ENCODE measurements around the gene RPL22L1.

Gene RPL22L1

DNA sequence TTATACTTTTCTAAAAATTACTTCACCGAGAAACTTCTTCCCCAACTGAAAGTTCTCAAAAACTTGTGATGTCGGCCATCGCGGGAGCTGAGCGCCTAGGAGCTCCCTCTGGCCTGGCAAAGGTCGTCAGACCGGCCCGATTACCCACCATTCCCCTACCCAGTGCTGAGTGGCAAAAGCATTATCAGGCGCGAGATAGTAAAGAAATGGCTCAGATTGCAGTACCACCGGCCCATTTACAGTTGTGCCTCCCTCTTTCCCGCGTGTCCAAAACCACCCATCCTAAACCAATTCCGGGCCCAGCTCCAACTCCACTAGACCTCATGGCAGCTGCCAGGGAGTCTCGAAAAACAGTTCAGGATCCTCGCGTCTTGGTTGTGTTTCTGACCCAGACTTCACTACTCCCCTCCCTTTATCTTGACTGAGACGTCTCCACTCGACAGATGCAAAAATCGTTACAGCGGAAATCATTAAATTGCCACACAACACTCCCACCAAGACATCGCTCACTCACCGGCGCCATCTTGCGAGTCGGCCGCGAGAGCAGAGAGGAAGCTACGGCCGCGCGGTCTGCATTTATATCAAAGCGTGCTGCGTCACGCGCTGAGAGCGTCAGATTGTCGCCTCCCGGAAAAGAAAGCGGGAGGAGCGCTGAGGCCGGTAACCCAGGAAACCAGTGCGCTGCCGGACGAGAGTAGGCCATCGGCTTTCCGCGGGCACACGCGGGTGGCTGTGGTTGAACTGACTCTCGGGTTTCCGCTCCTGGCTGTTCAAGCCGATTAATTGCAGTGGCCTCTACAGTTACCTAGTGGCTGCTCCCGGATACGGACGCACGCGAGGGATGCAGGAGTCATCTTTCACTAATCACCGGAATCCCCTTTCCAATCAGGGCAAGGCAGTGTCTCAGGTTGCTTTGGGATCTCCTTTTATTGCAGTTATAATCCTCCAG, at the start of gene RPL22L1:
TSS of gene RPL22L1 (minus strand) at position 551 of the 949 bp plus-strand sequence. CDS start at position 523, 28 bp downstream.
- TF ChIP-seq, protein P1, sequence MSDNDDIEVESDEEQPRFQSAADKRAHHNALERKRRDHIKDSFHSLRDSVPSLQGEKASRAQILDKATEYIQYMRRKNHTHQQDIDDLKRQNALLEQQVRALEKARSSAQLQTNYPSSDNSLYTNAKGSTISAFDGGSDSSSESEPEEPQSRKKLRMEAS (IDR thresholded peaks at IDR 0.05; ENCODE audit: low read depth, low read length), result peak; percentile 87
- TF ChIP-seq, protein P2, sequence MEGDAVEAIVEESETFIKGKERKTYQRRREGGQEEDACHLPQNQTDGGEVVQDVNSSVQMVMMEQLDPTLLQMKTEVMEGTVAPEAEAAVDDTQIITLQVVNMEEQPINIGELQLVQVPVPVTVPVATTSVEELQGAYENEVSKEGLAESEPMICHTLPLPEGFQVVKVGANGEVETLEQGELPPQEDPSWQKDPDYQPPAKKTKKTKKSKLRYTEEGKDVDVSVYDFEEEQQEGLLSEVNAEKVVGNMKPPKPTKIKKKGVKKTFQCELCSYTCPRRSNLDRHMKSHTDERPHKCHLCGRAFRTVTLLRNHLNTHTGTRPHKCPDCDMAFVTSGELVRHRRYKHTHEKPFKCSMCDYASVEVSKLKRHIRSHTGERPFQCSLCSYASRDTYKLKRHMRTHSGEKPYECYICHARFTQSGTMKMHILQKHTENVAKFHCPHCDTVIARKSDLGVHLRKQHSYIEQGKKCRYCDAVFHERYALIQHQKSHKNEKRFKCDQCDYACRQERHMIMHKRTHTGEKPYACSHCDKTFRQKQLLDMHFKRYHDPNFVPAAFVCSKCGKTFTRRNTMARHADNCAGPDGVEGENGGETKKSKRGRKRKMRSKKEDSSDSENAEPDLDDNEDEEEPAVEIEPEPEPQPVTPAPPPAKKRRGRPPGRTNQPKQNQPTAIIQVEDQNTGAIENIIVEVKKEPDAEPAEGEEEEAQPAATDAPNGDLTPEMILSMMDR (IDR thresholded peaks at IDR 0.05; ENCODE audit: low read depth, low read length), result no peak
- peak; percentile 98 for TF ChIP-seq POLR2A (IDR thresholded peaks at IDR 0.05; ENCODE audit: extremely low read depth, insufficient read length)
- peak; percentile 96 for TF ChIP-seq MYC (IDR thresholded peaks at IDR 0.05; ENCODE audit: low read depth, low read length)
- DNase-seq (ENCODE audit: low read depth), result peak; percentile 98
- peak within 1 kb of the TSS; percentile 99 for H3K4me3 ChIP-seq (ENCODE audit: low read depth, low read length)

DNA sequence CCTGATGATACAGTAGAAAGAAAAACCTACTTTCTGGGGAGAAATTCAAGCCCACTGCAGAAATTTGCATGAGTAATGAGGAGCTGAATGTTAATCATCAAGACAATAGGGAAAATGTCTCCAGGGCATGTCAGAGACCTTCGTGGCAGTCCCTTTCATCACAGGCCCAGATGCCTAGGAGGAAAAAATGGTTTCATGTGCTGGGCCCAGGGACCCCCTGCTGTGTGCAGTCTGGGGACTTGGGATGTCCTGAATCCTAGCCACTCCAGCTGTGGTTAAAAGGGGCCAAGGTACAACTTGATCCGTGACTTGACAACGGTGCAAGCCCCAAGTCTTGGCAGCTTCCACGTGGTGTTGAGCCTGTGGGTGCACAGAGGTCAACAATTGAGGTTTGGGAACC, 48.7 kb upstream of the RPL22L1 start:
- TF ChIP-seq, protein P2 (IDR thresholded peaks at IDR 0.05; ENCODE audit: low read depth, low read length), result no peak
- TF ChIP-seq, protein P1 (IDR thresholded peaks at IDR 0.05; ENCODE audit: low read depth, low read length), result no peak
- TF ChIP-seq MYC (IDR thresholded peaks at IDR 0.05; ENCODE audit: low read depth, low read length) (no peak), POLR2A (IDR thresholded peaks at IDR 0.05; ENCODE audit: extremely low read depth, insufficient read length) (no peak)
- no peak overlapping the region for H3K4me3 ChIP-seq (ENCODE audit: low read depth, low read length)
- DNase-seq (ENCODE audit: low read depth), result no peak

DNA sequence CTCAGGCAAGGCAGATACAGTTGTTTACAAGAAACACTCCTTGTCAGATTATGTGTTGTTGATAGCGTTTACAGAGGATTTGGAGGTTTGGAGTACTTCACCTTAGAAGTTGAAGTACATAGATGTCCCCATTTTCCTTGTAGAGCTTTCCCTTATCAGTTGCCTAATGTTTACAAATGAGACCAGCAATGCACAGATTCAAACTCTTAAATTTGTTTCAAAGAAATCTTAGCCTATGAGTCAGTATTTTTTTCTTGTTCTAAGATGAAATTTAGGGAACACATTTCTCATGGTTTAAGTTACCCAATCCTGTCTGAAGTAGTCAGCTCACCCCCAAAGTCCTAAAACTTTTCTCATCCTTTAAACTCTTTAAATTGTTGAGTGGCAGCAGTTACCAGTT, 44.7 kb upstream of the RPL22L1 start:
- TF ChIP-seq POLR2A (IDR thresholded peaks at IDR 0.05; ENCODE audit: extremely low read depth, insufficient read length) (no peak), MYC (IDR thresholded peaks at IDR 0.05; ENCODE audit: low read depth, low read length) (no peak)
- TF ChIP-seq, protein P2 (IDR thresholded peaks at IDR 0.05; ENCODE audit: low read depth, low read length), result no peak
- TF ChIP-seq, protein P1 (IDR thresholded peaks at IDR 0.05; ENCODE audit: low read depth, low read length), result no peak
- no peak overlapping the region for H3K4me3 ChIP-seq (ENCODE audit: low read depth, low read length)
- no peak for DNase-seq (ENCODE audit: low read depth)

DNA sequence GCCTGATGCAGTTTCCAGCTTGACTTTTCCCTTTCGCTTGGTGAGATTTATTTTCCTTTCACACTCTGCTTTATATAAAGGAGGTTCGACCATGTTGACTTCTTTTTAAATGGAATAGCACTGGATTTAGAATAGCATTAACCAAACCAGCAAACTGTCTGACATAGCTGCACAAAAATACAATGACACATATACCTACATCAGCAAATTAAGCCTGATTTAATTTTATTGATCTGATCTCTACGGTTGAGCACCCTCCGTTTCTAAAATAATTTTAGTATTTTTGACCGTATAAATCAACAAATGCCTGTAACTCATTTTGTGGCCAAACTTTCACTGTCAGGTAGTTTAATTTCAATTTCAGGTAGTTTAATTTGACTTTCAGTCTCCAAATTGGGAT, 44.2 kb upstream of the RPL22L1 start:
- H3K4me3 ChIP-seq (ENCODE audit: low read depth, low read length), result no peak overlapping the region
- TF ChIP-seq POLR2A (IDR thresholded peaks at IDR 0.05; ENCODE audit: extremely low read depth, insufficient read length) (no peak), MYC (IDR thresholded peaks at IDR 0.05; ENCODE audit: low read depth, low read length) (no peak)
- TF ChIP-seq, protein P1 (IDR thresholded peaks at IDR 0.05; ENCODE audit: low read depth, low read length), result no peak
- TF ChIP-seq, protein P2 (IDR thresholded peaks at IDR 0.05; ENCODE audit: low read depth, low read length), result no peak
- DNase-seq (ENCODE audit: low read depth), result no peak

DNA sequence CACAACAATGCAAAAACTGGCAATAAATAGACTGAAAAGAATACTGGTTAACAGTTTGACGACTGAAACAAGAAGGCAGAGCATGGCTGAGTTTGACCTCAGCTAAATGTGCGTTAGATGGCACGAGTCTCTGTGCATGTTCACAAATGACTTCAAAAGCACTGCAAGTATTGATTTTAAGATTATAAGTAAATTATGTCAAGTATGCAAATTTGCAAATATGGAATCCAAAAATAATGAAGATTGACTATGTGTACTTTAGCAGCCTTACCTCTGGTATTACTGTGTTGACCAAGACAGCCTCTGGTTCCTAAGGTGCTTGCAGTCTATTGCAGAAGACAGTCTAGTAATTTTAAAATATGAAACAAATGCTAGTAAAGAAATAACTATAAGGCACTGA, 41.1 kb upstream of the RPL22L1 start:
- H3K4me3 ChIP-seq (ENCODE audit: low read depth, low read length), result no peak overlapping the region
- TF ChIP-seq MYC (IDR thresholded peaks at IDR 0.05; ENCODE audit: low read depth, low read length) (no peak), POLR2A (IDR thresholded peaks at IDR 0.05; ENCODE audit: extremely low read depth, insufficient read length) (no peak)
- TF ChIP-seq, protein P1 (IDR thresholded peaks at IDR 0.05; ENCODE audit: low read depth, low read length), result no peak
- TF ChIP-seq, protein P2 (IDR thresholded peaks at IDR 0.05; ENCODE audit: low read depth, low read length), result no peak
- DNase-seq (ENCODE audit: low read depth), result no peak
